ENCODE measurements around the gene NTRK3.

The NTRK3 gene

GRCh38 chr15:88276821-88277410, 20.4 kb upstream of the NTRK3 start:
- no peaks in the 10 kb centered on the region for H3K4me1 ChIP-seq (ENCODE audit: insufficient read depth, low read length)
- no peak overlapping the region for H3K4me3 ChIP-seq (ENCODE audit: low read length)
- no peak overlapping the region for H3K27ac ChIP-seq (ENCODE audit: low read length)
- H3K9ac ChIP-seq (ENCODE audit: low read depth, low read length) = no peak overlapping the region
- peaks cover 18% of the 10 kb centered on the region; the same call in 1 of the 2 replicates for H3K27me3 ChIP-seq (ENCODE audit: insufficient read depth, low read length)
- H3K36me3 ChIP-seq (ENCODE audit: insufficient read depth, low read depth, low read length) = no peaks in the 10 kb centered on the region
- no peaks in the 10 kb centered on the region for H3K9me3 ChIP-seq (ENCODE audit: insufficient read depth, low read depth, low read length)

- H3K27ac ChIP-seq (ENCODE audit: low read length) = no peak overlapping the region
- no peaks in the 10 kb centered on the region for H3K9me3 ChIP-seq (ENCODE audit: insufficient read depth, low read depth, low read length)
- H3K4me3 ChIP-seq (ENCODE audit: low read length) = no peak overlapping the region
- H3K27me3 ChIP-seq (ENCODE audit: insufficient read depth, low read length) = peaks cover 18% of the 10 kb centered on the region; the same call in 1 of the 2 replicates
- H3K9ac ChIP-seq (ENCODE audit: low read depth, low read length) = no peak overlapping the region
- H3K36me3 ChIP-seq (ENCODE audit: insufficient read depth, low read depth, low read length) = no peaks in the 10 kb centered on the region
- no peaks in the 10 kb centered on the region for H3K4me1 ChIP-seq (ENCODE audit: insufficient read depth, low read length)
These were observed 19.3 kb upstream of the NTRK3 start for GRCh38 chr15:88275804-88276203.

GRCh38 chr15:88274553-88275460, 18.3 kb upstream of the NTRK3 start:
- Histone ChIP-seq H3K9me3 (ENCODE audit: insufficient read depth, low read depth, low read length) (no peaks in the 10 kb centered on the region), H3K4me1 (ENCODE audit: insufficient read depth, low read length) (no peaks in the 10 kb centered on the region), H3K9ac (ENCODE audit: low read depth, low read length) (no peak overlapping the region), H3K27ac (ENCODE audit: low read length) (no peak overlapping the region), H3K36me3 (ENCODE audit: insufficient read depth, low read depth, low read length) (no peaks in the 10 kb centered on the region), H3K27me3 (ENCODE audit: insufficient read depth, low read length) (peaks cover 26% of the 10 kb centered on the region; the same call in 1 of the 2 replicates), H3K4me3 (ENCODE audit: low read length) (no peak overlapping the region)

DNA sequence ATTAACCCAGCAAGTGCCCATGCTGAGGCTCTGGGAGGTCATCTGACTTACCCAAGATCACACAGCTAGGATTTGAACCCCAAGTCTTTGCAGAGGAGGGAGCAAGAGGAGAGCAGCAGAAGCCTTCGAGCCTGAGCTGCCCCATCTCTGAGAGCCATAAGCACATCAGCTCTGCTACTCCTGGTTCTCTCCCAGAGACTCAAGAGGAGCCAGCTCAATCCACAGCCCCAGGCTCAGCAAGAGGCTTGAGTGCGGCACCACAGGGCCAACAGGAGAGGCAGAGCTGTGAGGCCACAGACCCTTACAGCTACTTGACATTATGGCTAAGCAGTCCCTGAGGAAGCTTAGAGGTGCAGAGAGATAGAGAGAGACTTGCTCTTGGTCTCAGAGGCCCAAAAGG, 15.9 kb upstream of the NTRK3 start:
- no peak overlapping the region for H3K9ac ChIP-seq (ENCODE audit: low read depth, low read length)
- no peaks in the 10 kb centered on the region for H3K9me3 ChIP-seq (ENCODE audit: insufficient read depth, low read depth, low read length)
- H3K36me3 ChIP-seq (ENCODE audit: insufficient read depth, low read depth, low read length) = no peaks in the 10 kb centered on the region
- no peak overlapping the region for H3K27ac ChIP-seq (ENCODE audit: low read length)
- H3K4me1 ChIP-seq (ENCODE audit: insufficient read depth, low read length) = no peaks in the 10 kb centered on the region
- H3K4me3 ChIP-seq (ENCODE audit: low read length) = no peak overlapping the region
- H3K27me3 ChIP-seq (ENCODE audit: insufficient read depth, low read length) = peaks cover 20% of the 10 kb centered on the region; the same call in 1 of the 2 replicates

DNA sequence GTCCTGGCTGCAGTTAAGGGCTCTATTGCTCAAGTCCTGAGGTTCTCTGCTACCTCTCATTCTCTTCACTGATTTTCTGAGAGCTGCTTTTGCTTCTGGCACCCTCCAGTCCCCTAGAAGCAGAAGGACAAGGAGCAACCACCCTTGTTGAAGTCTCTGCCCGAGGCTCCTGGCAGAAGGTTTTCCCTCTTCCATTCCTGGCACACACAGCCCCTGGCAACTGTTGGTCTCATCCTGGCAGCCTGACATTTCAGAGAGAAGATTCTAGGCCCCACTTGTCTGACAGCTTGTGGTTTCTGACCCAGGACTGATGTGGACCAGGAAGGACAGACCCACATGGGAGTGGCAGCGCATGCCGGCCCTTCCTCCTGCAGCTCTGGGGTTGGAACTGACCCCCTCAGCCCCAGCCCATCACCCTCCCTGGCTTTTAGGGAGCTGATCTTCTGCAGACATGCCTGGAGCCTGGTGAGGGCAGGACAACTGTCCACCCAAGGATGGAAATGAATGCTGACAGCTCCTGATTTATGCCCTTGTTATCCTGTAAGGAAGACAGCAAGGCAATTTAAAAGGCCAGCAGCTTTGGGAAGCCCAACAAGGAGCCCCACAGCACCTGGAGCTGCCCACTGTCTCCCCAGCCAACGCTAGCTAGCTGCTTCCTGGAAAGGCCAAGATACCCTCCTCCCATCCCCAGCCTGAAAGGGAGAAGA, 13.0 kb upstream of the NTRK3 start:
- H3K4me1 ChIP-seq (ENCODE audit: insufficient read depth, low read length) = no peaks in the 10 kb centered on the region
- peaks cover 23% of the 10 kb centered on the region; the same call in 1 of the 2 replicates for H3K27me3 ChIP-seq (ENCODE audit: insufficient read depth, low read length)
- H3K27ac ChIP-seq (ENCODE audit: low read length) = no peak overlapping the region
- H3K4me3 ChIP-seq (ENCODE audit: low read length) = no peak overlapping the region
- H3K9me3 ChIP-seq (ENCODE audit: insufficient read depth, low read depth, low read length) = no peaks in the 10 kb centered on the region
- H3K9ac ChIP-seq (ENCODE audit: low read depth, low read length) = no peak overlapping the region
- no peaks in the 10 kb centered on the region for H3K36me3 ChIP-seq (ENCODE audit: insufficient read depth, low read depth, low read length)

DNA sequence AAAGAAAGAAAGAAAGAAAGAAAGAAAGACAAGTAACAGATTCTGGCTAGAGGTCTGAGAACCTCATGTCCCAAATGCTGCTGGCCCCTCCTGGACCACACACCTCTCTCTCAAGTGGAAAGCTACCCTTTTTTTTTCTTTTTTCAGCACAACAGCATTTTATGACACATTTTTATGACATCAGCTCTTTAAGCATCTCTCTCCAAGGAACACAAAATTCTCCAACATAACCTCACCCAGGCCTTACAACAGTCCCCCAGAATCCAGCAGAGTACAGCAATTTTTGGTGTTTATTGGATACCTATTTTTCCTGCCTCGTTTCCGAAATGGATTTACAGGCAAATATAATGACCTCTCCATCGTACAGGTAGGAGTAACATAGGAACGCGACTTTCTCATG, 11.2 kb upstream of the NTRK3 start:
- H3K27ac ChIP-seq (ENCODE audit: low read length) = no peak overlapping the region
- no peak overlapping the region for H3K9ac ChIP-seq (ENCODE audit: low read depth, low read length)
- H3K27me3 ChIP-seq (ENCODE audit: insufficient read depth, low read length) = peaks cover 27% of the 10 kb centered on the region; the same call in 1 of the 2 replicates
- no peak overlapping the region for H3K4me3 ChIP-seq (ENCODE audit: low read length)
- no peaks in the 10 kb centered on the region for H3K36me3 ChIP-seq (ENCODE audit: insufficient read depth, low read depth, low read length)
- no peaks in the 10 kb centered on the region for H3K9me3 ChIP-seq (ENCODE audit: insufficient read depth, low read depth, low read length)
- H3K4me1 ChIP-seq (ENCODE audit: insufficient read depth, low read length) = no peaks in the 10 kb centered on the region

GRCh38 chr15:88266170-88266569, 9.6 kb upstream of the NTRK3 start:
- Histone ChIP-seq H3K27me3 (ENCODE audit: insufficient read depth, low read length) (peaks cover 29% of the 10 kb centered on the region; the same call in 1 of the 2 replicates), H3K36me3 (ENCODE audit: insufficient read depth, low read depth, low read length) (no peaks in the 10 kb centered on the region), H3K27ac (ENCODE audit: low read length) (no peak overlapping the region), H3K4me3 (ENCODE audit: low read length) (no peak overlapping the region), H3K9ac (ENCODE audit: low read depth, low read length) (no peak overlapping the region), H3K4me1 (ENCODE audit: insufficient read depth, low read length) (no peaks in the 10 kb centered on the region), H3K9me3 (ENCODE audit: insufficient read depth, low read depth, low read length) (no peaks in the 10 kb centered on the region)

GRCh38 chr15:88264622-88265021, 8.1 kb upstream of the NTRK3 start:
- Histone ChIP-seq H3K27ac (ENCODE audit: low read length) (no peak overlapping the region), H3K9ac (ENCODE audit: low read depth, low read length) (no peak overlapping the region), H3K9me3 (ENCODE audit: insufficient read depth, low read depth, low read length) (no peaks in the 10 kb centered on the region), H3K27me3 (ENCODE audit: insufficient read depth, low read length) (peaks cover 28% of the 10 kb centered on the region; the same call in 1 of the 2 replicates), H3K4me1 (ENCODE audit: insufficient read depth, low read length) (no peaks in the 10 kb centered on the region), H3K4me3 (ENCODE audit: low read length) (no peak overlapping the region), H3K36me3 (ENCODE audit: insufficient read depth, low read depth, low read length) (no peaks in the 10 kb centered on the region)

DNA sequence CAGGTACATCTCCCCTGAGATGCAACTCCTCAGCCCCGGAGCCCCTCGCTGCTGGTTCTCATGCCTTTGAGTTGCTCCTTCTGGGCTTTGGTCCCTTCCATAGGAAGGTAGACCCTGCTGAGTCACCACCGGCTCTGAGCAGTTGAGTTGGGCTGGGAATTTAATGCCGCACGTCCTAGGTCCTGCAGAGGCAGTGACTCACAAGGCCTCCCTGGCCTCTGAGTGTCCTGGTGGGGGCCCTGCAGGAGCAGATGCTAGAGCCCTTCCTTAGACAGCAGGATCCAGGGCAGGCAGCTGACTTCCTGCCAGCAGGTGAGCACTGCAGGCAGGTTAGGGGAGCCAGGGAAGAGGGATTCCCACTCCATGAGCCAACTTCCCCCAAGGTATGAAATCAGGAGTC, 5.5 kb upstream of the NTRK3 start:
- H3K27me3 ChIP-seq (ENCODE audit: insufficient read depth, low read length) = peaks cover 40% of the 10 kb centered on the region
- H3K9me3 ChIP-seq (ENCODE audit: insufficient read depth, low read depth, low read length) = no peaks in the 10 kb centered on the region
- H3K4me3 ChIP-seq (ENCODE audit: low read length) = no peak overlapping the region

DNA sequence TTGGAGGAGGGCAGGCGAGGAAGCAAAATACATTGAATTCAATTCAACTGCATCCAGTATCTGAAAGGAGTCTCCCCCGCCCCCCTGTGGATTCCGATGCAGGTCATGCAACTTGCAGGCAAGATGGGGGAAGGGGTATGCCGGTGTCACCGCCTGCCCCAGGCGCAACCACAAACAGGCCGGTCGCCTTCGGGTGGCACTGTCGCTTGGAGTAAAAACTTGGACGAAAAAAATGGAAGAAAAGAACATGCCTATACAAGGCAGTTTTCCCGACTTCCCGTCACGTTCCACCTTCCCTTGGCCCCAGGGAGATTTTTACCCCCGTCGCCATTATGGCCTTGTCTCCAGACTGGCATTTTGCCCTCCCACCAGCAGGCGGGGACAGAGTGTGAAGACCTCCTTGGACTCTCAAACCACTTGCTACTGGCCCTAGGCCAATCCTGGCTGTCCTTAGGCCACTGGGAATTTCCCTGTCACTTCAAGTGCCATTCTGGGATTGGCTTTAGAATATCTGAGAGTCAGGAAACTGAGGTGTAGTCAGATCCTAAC, 1.6 kb upstream of the NTRK3 start:
- no peak overlapping the region for H3K27ac ChIP-seq (ENCODE audit: low read length)
- H3K4me1 ChIP-seq (ENCODE audit: insufficient read depth, low read length) = peaks cover 4% of the 10 kb centered on the region; the same call in 1 of the 2 replicates
- H3K9me3 ChIP-seq (ENCODE audit: insufficient read depth, low read depth, low read length) = no peaks in the 10 kb centered on the region
- H3K9ac ChIP-seq (ENCODE audit: low read depth, low read length) = peak overlapping the region; percentile 72; the same call in 1 of the 2 replicates
- H3K36me3 ChIP-seq (ENCODE audit: insufficient read depth, low read depth, low read length) = no peaks in the 10 kb centered on the region
- peak overlapping the region; percentile 84 for H3K4me3 ChIP-seq (ENCODE audit: low read length)
- H3K27me3 ChIP-seq (ENCODE audit: insufficient read depth, low read length) = peaks cover 61% of the 10 kb centered on the region

More for the DNA sequence above, 5.5 kb upstream of the NTRK3 start:
- Histone ChIP-seq H3K9ac (ENCODE audit: low read depth, low read length) (no peak overlapping the region), H3K27ac (ENCODE audit: low read length) (no peak overlapping the region), H3K4me1 (ENCODE audit: insufficient read depth, low read length) (no peaks in the 10 kb centered on the region), H3K36me3 (ENCODE audit: insufficient read depth, low read depth, low read length) (no peaks in the 10 kb centered on the region)

GRCh38 chr15:88257311-88258092, 963 bp upstream of the NTRK3 start:
- Histone ChIP-seq H3K4me1 (ENCODE audit: insufficient read depth, low read length) (peaks cover 4% of the 10 kb centered on the region; the same call in 1 of the 2 replicates), H3K9ac (ENCODE audit: low read depth, low read length) (peak overlapping the region; percentile 72; the same call in 1 of the 2 replicates), H3K9me3 (ENCODE audit: insufficient read depth, low read depth, low read length) (no peaks in the 10 kb centered on the region), H3K4me3 (ENCODE audit: low read length) (peak overlapping the region; percentile 84), H3K36me3 (ENCODE audit: insufficient read depth, low read depth, low read length) (no peaks in the 10 kb centered on the region), H3K27ac (ENCODE audit: low read length) (no peak overlapping the region), H3K27me3 (ENCODE audit: insufficient read depth, low read length) (peaks cover 68% of the 10 kb centered on the region)

All from iPS-20b (cell line).